ENCODE data around the gene UBE2S. TPM values are rescaled to one million over a fixed set of nuclear protein-coding genes. Genes with fewer than 3 reads are reported as not detected.
A peak's percentile ranks its signal among the peaks of the same experiment; 100 is the strongest.

Gene UBE2S
- total RNA-seq, 2 donors from 2014 or later: 10.3 to 49.9 TPM

- TF ChIP-seq CTCF (IDR thresholded peaks at IDR 0.05): no peak
- no peak for TF ChIP-seq POLR2A (IDR thresholded peaks at IDR 0.05)
- TF ChIP-seq POLR2AphosphoS5 (IDR thresholded peaks at IDR 0.05): no peak
- Histone ChIP-seq H3K4me3 (no peak overlapping the region), H3K36me3 (peaks cover 0 to 5% of the 10 kb centered on the region in 2 donors), H3K9me3 (no peaks in the 10 kb centered on the region), H3K4me1 (replicated peaks) (peaks cover 20% of the 10 kb centered on the region), H3K27ac (no peak overlapping the region), H3K27me3 (replicated peaks; ENCODE audit: insufficient read depth) (no peaks in the 10 kb centered on the region)
- 75% methylated on average over 11 of the region's 12 CpGs for WGBS
- no peak for DNase-seq (ENCODE audit: low spot score)
- intact Hi-C loops (cut with DNase I): no loop called here
Observed at GRCh38 chr19:55391191-55391670, 16.4 kb downstream of the UBE2S start.

- no peaks in the 10 kb centered on the region for H3K27me3 ChIP-seq (replicated peaks; ENCODE audit: insufficient read depth)
- TF ChIP-seq POLR2AphosphoS5 (IDR thresholded peaks at IDR 0.05): no peak
- no peak for TF ChIP-seq CTCF (IDR thresholded peaks at IDR 0.05)
- no peaks in the 10 kb centered on the region for H3K9me3 ChIP-seq
- H3K4me1 ChIP-seq (replicated peaks): peaks cover 20% of the 10 kb centered on the region
- peaks cover 0 to 5% of the 10 kb centered on the region in 2 donors for H3K36me3 ChIP-seq
- intact Hi-C loops (cut with DNase I): no loop called here
- no peak for DNase-seq (ENCODE audit: low spot score)
- H3K27ac ChIP-seq: no peak overlapping the region
- WGBS: 69% methylated on average over 7 of the region's 7 CpGs
- no peak overlapping the region for H3K4me3 ChIP-seq
Observed at GRCh38 chr19:55390461-55390880, 17.1 kb downstream of the UBE2S start.

DNA sequence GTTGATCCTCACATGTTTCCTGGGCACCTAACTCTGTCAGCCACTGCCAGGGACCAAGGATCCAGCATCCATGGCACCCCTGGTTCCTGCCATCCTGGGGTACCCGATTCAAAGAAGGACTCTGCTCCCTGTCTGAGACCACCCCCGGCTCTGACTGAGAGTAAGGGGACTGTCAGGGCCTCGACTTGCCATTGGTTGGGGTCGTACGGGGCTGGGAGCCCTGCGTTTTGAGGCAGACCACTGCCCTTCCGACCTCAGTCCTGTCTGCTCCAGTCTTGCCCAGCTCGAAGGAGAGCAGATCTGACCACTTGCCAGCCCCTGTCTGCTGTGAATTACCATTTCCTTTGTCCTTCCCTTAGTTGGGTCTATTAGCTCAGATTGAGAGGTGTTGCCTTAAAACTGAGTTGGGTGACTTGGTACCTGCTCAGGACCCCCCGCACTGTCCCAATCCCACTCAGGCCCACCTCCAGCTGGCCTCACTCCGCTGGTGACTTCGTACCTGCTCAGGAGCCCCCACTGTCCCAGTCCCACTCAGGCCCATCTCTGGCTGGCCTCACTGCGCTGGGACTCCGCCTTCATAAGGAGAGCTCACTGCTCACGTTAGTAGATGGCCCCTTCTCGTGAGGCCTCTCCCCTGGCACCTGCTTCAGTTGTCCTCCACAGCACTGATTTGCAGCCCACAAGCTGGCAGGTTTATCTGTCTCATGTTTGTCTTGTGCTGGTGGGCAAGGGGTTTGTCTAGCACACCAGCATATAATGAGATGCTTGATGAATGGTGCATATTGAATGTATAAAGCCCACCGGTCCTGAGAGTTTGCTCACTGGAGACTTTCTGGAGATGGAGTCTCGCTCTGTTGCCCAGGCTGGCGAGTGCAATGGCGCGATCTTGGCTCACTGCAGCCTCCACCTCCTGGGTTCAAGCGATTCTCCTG lies 17.9 kb downstream of the UBE2S start:
- Histone ChIP-seq H3K9me3 (no peaks in the 10 kb centered on the region), H3K36me3 (peaks cover 0 to 5% of the 10 kb centered on the region in 2 donors), H3K27ac (no peak overlapping the region), H3K4me1 (replicated peaks) (peaks cover 25% of the 10 kb centered on the region), H3K4me3 (no peak overlapping the region), H3K27me3 (replicated peaks; ENCODE audit: insufficient read depth) (no peaks in the 10 kb centered on the region)
- TF ChIP-seq POLR2A (IDR thresholded peaks at IDR 0.05): no peak
- no peak for TF ChIP-seq POLR2AphosphoS5 (IDR thresholded peaks at IDR 0.05)
- no peak for TF ChIP-seq CTCF (IDR thresholded peaks at IDR 0.05)
- intact Hi-C loops (cut with DNase I): loop anchor here (5.0 kb wide), 2 partner anchors 47 to 87 kb away; no protein-coding TSS in a partner anchor
- no peak for DNase-seq (ENCODE audit: low spot score)
- WGBS: 77% methylated on average over 21 of the region's 21 CpGs

- TF ChIP-seq POLR2A (IDR thresholded peaks at IDR 0.05) (no peak), POLR2AphosphoS5 (IDR thresholded peaks at IDR 0.05) (no peak), CTCF (IDR thresholded peaks at IDR 0.05) (no peak)
- Histone ChIP-seq H3K27ac (no peak overlapping the region), H3K4me3 (peak overlapping the region; percentile 17 to 74), H3K27me3 (replicated peaks; ENCODE audit: insufficient read depth) (no peaks in the 10 kb centered on the region), H3K9me3 (no peaks in the 10 kb centered on the region), H3K36me3 (peaks cover 0 to 5% of the 10 kb centered on the region in 2 donors), H3K4me1 (replicated peaks) (peaks cover 30% of the 10 kb centered on the region)
- 68% methylated on average over 24 of the region's 24 CpGs for WGBS
- DNase-seq (ENCODE audit: low spot score): no peak
- intact Hi-C loops (cut with DNase I): loop anchor here (5.0 kb wide), 2 partner anchors 46 to 86 kb away; no protein-coding TSS in a partner anchor
Observed at GRCh38 chr19:55387736-55388497, 19.7 kb downstream of the UBE2S start.
